ENCODE results near the gene RXRG.

RXRG gene

DNA sequence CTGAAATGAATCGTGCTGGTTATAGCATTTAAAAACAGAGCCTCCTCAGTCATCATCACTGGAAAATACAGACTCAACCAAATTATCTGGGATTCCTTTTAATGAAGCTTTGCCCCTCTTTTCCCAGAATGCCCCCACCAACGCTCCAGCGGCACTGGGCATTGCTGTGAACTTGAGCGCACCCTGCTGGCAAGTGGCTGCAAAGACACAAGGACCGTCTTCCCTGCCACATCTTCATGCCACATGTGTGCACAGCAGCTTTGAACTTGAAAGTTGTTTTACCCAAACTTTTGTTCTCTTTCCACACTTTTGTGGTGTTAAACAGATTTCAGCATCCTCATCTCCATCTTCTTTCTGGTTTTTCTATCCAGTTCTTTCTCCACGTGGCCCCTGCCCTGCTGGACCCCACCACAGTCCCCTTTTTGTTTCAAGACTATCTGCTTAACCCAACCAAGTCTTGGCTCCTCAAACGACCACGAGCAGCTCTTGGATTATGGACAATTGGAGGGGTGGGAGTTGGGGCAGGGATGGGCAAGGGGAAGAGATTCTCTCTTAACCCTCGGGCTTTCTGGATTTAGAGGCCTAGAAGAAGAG, 75.6 kb downstream of the RXRG start:
- DNase-seq (ENCODE audit: low read depth in 3 of 3): peak in 2 of 3 donors; percentile 32 to 39

DNA sequence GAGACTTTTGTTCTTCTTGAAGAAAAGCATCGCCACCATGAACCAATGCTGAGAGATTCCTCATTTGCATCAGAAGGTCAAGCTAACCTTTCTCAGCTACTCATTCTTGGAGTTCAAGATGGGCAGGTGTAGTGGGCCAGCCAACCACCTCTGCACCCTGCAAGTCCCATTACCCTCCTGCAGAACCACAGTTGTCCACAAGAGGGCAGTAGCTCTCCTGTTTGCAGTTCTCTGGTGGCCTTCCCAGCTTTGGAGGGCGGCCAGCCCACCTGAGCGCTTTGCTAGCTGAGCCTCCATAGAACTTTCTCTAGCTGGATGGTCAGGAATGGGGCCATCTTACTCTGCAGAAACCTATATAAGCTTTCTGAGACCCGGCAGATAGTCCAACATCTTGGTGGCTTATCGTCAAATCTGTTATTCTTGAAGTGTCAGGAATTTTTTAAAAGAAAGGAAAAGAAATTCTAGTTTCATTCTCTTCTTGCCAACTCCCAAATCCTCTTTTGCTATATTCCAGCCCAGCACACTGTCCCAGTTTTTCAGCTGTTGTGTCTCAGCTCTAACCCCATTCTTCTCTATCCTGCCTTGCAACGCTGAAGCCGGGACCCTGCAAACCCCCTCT, 77.4 kb downstream of the RXRG start:
- peak; percentile 54 to 62 (median 54) for DNase-seq (ENCODE audit: low read depth in 3 of 3)

DNA sequence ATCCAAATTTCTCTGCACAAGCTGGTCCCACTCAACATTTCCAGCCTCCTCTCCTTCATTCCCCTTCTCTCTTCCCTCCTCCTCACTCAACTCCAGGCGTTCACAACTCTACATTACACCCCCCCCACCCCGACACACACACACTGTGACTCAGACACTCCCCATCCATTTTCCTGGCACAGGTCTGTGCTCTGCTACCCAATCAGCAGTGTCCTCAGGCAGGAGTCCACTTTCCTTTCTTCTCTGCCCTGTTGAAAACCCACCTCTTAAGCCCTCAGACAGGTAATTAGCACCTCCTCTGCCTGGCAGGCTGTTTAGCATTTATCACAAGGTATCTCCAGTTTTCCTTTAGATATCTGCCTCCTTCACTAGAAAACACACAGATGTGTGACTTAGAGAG, 79.6 kb downstream of the RXRG start:
- DNase-seq (ENCODE audit: low read depth in 3 of 3): no peak

DNA sequence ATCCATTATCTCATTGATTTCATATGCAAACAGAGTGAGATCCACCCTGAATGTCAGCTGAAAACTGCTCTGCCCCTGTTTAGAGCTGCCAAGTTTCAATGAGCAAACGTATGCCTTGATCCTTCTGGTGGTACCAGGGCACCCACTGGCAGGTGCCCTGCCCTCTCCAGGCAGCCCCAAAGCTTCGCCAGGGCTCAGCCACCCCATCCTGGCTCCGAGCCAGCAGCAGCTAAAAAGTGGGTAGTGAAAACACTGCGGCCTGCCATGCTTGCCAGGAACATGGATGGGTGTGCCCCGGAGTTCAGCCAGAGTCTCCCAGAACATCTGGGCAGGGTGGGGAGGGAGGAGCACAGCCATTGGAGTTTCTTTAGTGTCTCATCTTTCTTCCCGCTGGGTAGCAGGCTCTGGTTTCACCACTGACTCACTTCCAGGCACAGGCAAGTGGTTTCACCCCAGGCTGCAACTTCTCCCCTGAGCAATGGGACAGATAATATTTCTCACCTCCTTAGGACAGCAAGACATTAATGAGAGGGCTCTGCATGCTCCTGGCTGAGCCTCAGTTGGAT, 80.3 kb downstream of the RXRG start:
- no peak for DNase-seq (ENCODE audit: low read depth in 3 of 3)

DNA sequence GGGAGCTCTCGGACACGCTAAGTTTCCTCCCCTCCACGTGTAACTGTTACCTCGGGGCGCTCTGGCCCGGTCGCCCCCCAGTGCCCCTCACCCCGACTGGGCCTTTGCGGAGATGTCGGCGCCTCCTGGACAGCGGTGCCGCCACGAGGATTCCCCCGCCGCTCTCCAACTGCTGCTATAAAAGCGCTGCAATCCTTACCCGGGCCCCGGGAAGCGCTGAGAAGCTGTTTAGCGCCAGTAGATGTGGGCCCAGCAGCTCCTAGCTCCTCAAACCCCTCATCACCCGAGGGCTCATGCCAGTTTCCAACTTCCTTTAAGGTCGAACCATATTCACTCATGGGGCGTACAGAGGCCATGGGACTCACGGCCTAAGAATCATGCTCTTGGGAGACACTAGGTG, 88.0 kb downstream of the RXRG start:
- DNase-seq (ENCODE audit: low read depth in 3 of 3): no peak

DNA sequence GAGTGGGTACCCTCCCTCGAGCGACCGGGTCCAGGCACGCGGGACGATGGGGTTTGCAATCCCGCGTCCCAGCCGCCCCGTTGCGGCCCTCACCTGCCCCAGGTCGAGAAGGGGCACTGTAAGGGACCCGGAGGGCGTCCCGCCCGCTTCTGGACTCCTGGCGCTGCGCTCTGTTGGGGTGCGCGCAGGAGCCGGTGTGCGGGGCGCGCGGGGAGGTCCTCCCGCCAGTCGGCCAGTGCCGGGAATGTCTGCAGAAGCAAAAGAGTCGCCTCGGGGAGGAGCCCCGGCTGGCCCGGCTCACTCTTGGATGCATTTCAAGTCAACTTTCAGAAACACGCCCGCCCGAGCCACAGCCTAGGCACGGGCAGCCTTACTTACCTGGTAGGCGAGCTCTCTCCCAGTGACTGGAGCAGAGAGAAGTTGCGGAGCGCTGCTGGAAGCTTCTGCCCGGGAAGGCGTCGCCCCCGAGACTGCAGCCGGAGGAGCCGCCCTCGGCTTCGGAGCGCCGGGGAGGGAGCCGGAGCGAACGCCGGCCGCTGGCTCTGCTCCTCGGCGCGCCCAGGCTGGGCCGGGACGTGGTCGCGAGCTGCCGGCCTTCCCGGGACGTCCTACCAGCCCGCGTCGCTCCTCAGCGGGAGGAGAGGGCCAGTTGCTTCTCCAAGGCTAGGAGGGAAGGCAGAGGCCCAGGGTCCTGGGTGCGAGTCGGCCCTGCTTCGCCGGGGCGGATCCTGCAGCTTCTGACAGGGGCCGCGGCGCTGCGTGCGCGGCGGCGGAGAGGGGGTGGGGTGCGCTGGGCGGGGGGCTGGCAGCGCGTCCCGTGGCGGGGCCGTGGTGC, 88.7 kb downstream of the RXRG start, which contains the start of gene LMX1A:
LMX1A (minus strand) TSS at position 739 of the 835 bp plus-strand sequence. CDS start 1,156 bp downstream, outside the sequence.
- DNase-seq (ENCODE audit: low read depth in 3 of 3): no peak

DNA sequence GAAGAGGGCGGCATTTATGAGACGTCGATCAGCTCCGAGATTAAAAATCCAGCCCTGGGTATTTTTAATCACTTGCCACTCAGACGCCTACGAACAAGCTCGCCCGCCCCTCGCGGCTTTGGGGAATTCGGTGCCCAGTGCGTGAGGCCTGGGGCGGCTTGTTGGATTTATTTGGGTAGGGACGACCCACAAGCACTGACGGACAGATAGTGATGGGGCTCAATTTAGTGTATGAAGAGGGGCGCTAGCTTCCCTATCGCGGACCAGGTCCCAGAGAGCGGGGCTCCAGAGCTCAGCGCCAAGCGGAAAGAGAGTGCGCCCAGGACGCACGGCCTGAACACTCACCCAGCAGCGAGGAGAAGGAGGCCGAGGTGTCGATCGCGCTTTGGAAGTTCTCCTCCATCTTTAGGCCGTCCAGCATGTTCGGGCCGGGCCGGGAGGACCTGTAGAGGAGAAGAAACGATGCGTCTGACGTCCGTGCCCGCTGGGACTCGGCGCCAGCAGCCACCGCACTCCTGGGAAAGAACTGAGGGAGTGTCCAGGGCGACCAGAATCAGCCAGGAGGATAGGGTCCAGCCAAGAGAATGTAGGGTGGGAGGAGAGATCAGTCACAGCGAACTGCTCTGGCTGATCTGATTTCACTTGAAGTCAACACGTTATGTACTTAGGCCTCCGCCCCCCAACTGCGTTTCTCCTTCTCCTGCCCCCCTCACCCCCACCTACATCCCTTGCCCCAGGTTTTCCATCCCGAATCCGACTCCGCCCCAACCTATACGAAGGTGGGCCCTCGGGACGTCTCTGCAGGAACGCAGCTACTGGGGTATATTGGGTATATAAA, 89.6 kb downstream of the RXRG start:
- no peak for DNase-seq (ENCODE audit: low read depth in 3 of 3)

DNA sequence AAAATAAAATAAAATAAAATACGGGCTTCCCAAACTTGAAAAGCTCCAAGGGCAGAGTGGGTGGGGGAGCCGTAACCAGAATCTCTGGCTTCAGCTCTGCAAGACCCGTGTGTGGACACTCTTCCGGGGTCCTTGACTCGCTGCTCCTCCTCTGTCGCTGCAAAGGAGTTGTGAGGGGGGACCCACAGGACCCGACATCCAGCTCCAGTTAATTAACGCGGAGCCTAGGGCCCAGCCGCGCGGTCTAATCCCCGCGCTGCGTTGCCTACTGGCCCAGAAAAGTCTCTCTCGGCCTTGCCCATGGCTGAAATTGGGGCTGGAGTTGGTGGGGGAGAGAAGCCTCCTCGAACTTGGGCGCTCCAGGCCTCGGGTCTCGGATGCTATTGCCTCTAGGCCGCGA, 90.2 kb downstream of the RXRG start:
- no peak for DNase-seq (ENCODE audit: low read depth in 3 of 3)

DNA sequence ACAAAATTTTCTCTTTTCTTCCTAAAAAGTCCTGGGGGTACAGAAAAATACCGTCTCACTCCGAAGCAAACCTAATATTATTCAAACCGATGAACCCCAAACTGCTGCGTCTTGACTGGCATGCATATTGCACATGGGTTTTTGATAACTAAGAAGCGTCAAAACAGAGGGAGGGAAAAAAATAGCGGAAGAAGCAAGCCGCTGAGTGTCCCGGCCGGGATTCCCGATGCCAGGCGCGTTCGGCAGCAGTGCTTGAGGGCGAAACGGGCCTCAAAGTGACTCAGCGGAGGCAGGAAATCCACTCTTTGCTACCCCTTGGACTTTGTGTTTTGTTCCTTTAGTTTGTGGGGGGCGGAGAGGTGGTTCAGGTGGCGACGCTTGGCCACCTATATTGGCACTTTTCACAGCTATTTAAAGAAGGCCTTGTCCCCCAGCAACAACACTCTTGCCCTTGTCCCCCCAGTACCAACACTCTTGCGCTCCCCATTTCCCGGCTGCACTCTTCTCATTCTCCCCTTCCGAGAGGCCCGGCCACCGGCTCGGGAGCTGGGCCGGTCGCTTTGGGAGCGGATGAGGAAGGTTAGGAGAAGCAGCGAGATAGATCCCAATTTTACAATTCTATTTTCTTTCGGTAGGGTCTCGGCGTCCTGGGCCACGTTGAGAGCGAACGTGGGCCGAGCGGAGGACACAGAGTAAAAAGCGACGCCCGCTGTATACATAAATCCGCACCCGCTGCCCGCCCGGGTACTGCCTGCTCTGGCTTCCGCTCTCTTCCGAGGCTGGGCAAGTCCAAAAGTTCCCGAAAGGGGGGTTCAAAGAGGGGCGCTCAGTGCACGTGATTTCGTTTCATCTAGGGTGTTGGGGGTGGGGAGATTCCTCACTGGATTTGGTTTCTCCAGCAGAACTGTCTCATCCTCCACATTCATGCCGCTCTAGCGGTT, 90.9 kb downstream of the RXRG start:
- no peak for DNase-seq (ENCODE audit: low read depth in 3 of 3)

DNA sequence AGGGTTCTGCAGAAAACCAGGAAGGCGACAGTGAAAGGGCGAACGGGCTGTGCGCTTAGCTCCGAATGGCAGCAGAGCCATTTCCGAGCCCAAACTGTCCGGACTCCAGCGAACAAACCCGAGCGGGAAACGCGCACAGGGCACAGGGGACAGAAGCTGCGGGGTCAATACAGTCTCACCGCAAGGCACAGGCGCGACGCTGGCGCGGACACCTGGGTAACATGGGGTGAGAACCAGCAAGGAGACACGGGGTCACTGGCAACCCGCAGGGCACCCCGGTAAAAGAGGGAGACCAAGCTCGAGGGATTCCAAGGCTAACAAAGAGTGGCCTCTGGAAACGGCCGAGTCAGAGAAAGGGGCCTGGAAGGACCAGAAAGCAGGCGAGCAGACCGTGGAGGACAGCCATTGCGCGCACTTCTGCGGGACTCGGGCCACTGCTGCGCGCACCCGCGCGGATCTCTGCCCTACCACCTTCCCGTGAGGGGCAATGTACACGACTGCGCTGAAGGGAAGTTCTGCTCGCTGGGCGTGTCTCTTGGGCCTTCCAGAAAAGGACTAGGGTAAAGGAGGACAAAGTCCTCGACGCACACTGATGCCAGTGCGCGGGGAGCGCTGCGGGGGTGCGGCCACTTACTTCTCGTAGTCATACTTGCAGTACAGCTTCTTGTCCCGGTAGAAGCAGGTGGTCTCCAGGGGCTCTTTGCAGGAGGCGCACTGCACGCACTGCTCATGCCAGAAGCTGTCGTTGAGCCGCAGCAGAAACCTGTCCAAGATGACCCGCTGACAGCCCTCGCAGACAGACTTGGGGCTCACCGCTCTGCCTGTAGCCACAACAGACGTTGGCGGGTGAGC, 92.3 kb downstream of the RXRG start:
- no peak for DNase-seq (ENCODE audit: low read depth in 3 of 3)

DNA sequence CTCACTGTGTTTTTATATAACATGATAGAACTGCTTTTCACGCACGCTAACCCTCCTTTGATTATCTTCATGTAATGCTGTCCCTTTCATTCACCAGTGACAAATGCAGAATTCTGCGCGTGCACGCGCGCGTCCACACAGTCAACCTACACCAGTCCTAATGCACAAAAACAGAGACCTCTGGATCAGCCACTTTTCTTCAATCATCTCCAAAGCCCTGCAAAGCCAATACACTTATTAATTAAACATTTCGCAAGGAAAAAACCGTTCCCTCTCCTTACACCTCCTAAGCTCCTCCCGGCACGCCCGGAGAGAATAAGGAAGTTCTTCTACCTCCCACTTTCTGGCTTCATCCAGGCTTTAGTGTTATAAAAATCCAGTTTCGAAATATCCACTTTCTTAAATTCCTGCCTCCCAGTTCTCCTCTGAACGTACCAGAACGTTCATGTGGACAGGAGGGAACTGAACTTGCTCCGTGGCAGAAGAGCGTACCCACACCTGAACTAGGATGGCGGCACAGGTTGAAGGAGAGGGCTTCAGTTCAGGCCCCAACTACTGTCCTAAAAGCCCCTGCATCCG, 93.0 kb downstream of the RXRG start:
- no peak for DNase-seq (ENCODE audit: low read depth in 3 of 3)
